IMR-90 (cell line): ENCODE data around the gene GRAP.

ENCODE experiments used
- BHLHE40 ChIP-seq: fragments of 150-350 bp; IDR thresholded peaks from 2 replicates; pipeline ENCODE4 v1.6.1; 2016; ENCODE audit warnings: mild to moderate bottlenecking, low read depth, low read length
- CEBPB ChIP-seq: IDR thresholded peaks from 2 replicates; pipeline ENCODE4 v1.6.1; 2012; ENCODE audit warnings: low read depth, low read length, improper control_type of control experiment
- MAFK ChIP-seq: IDR thresholded peaks from 2 replicates; pipeline ENCODE4 v1.6.1; 2012; ENCODE audit warnings: low read depth, low read length, improper control_type of control experiment
- MAZ ChIP-seq: IDR thresholded peaks from 2 replicates; pipeline ENCODE4 v1.6.1; 2012; ENCODE audit warnings: low read depth, mild to moderate bottlenecking, low read length, improper control_type of control experiment, moderate library complexity, borderline replicate concordance
- MXI1 ChIP-seq: IDR thresholded peaks from 2 replicates; pipeline ENCODE4 v1.6.1; 2012; ENCODE audit warnings: low read depth, mild to moderate bottlenecking, low read length, moderate library complexity, borderline replicate concordance
- POLR2A ChIP-seq: IDR thresholded peaks from 2 replicates; pipeline ENCODE4 v1.6.1; 2012; ENCODE audit warnings: mild to moderate bottlenecking, low read depth, low read length
- RAD21 ChIP-seq: IDR thresholded peaks from 2 replicates; pipeline ENCODE4 v1.6.1; 2012; ENCODE audit warnings: low read length, improper control_type of control experiment
- RCOR1 ChIP-seq: IDR thresholded peaks from 2 replicates; pipeline ENCODE4 v1.6.1; 2012; ENCODE audit warnings: mild to moderate bottlenecking, low read length, improper control_type of control experiment; ENCODE audit not compliant: insufficient replicate concordance
- RFX5 ChIP-seq: IDR thresholded peaks from 2 replicates; pipeline ENCODE4 v1.8.0; 2012; ENCODE audit warnings: low read depth, mild to moderate bottlenecking, low read length, moderate library complexity
- TF ChIP-seq, protein P1 (sequence below): conservative IDR thresholded peaks from 2 replicates; pipeline ENCODE4 v1.5.1; 2012; ENCODE audit warnings: mild to moderate bottlenecking, low read depth, low read length, improper control_type of control experiment
- TF ChIP-seq, protein P2 (sequence below): fragments of 150-350 bp; IDR thresholded peaks from 2 replicates; pipeline ENCODE4 v1.6.1; 2017; ENCODE audit warnings: mild to moderate bottlenecking, antibody characterized with exemption, low read length, low read depth
- TF ChIP-seq, protein P3 (sequence below): fragments of 150-350 bp; IDR thresholded peaks from 2 replicates; pipeline ENCODE4 v1.6.1; 2016; ENCODE audit warnings: low read depth, mild to moderate bottlenecking, low read length, moderate library complexity, borderline replicate concordance

- TF ChIP-seq, protein P1, sequence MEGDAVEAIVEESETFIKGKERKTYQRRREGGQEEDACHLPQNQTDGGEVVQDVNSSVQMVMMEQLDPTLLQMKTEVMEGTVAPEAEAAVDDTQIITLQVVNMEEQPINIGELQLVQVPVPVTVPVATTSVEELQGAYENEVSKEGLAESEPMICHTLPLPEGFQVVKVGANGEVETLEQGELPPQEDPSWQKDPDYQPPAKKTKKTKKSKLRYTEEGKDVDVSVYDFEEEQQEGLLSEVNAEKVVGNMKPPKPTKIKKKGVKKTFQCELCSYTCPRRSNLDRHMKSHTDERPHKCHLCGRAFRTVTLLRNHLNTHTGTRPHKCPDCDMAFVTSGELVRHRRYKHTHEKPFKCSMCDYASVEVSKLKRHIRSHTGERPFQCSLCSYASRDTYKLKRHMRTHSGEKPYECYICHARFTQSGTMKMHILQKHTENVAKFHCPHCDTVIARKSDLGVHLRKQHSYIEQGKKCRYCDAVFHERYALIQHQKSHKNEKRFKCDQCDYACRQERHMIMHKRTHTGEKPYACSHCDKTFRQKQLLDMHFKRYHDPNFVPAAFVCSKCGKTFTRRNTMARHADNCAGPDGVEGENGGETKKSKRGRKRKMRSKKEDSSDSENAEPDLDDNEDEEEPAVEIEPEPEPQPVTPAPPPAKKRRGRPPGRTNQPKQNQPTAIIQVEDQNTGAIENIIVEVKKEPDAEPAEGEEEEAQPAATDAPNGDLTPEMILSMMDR, result no peak
- TF ChIP-seq POLR2A, result no peak
- no peak for TF ChIP-seq RAD21
- TF ChIP-seq MAZ, result no peak
- TF ChIP-seq, protein P2, sequence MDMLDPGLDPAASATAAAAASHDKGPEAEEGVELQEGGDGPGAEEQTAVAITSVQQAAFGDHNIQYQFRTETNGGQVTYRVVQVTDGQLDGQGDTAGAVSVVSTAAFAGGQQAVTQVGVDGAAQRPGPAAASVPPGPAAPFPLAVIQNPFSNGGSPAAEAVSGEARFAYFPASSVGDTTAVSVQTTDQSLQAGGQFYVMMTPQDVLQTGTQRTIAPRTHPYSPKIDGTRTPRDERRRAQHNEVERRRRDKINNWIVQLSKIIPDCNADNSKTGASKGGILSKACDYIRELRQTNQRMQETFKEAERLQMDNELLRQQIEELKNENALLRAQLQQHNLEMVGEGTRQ, result no peak
- no peak for TF ChIP-seq RFX5
- TF ChIP-seq, protein P3, sequence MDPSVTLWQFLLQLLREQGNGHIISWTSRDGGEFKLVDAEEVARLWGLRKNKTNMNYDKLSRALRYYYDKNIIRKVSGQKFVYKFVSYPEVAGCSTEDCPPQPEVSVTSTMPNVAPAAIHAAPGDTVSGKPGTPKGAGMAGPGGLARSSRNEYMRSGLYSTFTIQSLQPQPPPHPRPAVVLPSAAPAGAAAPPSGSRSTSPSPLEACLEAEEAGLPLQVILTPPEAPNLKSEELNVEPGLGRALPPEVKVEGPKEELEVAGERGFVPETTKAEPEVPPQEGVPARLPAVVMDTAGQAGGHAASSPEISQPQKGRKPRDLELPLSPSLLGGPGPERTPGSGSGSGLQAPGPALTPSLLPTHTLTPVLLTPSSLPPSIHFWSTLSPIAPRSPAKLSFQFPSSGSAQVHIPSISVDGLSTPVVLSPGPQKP, result no peak
- TF ChIP-seq CEBPB, result no peak
- TF ChIP-seq MXI1, result no peak
- no peak for TF ChIP-seq RCOR1
- no peak for TF ChIP-seq MAFK
- no peak for TF ChIP-seq BHLHE40
Observed at GRCh38 chr17:19019041-19019941, 27.5 kb downstream of the GRAP start.
